Testis (tissue), 3 donors: Measurements from ENCODE around the gene SEC61B. TPM values are rescaled to one million over a fixed set of nuclear protein-coding genes. Genes with fewer than 3 reads are reported as not detected.

ENCODE experiments used
- DNase-seq: peaks from one replicate; pipeline ENCODE4 v3.0.0-alpha.2; 2019
- H3K27ac ChIP-seq, 2 donors: fragments of 200-600 bp; sonication (generic); one replicate each; pipeline ENCODE4 v1.5.1; 2019
- H3K27me3 ChIP-seq: fragments of 200-600 bp; sonication (generic); one replicate; pipeline ENCODE4 v1.5.1; 2019
- H3K36me3 ChIP-seq: fragments of 200-600 bp; sonication (generic); one replicate; pipeline ENCODE4 v1.5.1; 2017; ENCODE audit warnings: low read depth; ENCODE audit errors: missing control alignments
- H3K4me1 ChIP-seq: fragments of 200-600 bp; sonication (generic); one replicate; pipeline ENCODE4 v1.5.1; 2019
- H3K4me3 ChIP-seq, 2 donors: fragments of 200-600 bp; sonication (generic); one replicate each; pipeline ENCODE4 v1.5.1; 2017 to 2019
- H3K9me3 ChIP-seq: fragments of 200-600 bp; sonication (generic); one replicate; pipeline ENCODE4 v1.5.1; 2017
- POLR2A ChIP-seq: fragments of 450-650 bp; IDR thresholded peaks from one replicate; pipeline ENCODE4 v1.6.1; 2017; ENCODE audit warnings: antibody characterized with exemption, mild to moderate bottlenecking, moderate library complexity
- WGBS, 2 donors: methylation state at CpG; one replicate each; pipeline ENCODE4 v1.1.5; 2018; 5-methylcytosine and 5-hydroxymethylcytosine counted together
- intact Hi-C: fragments of 100-400 bp; cut with DNase I; formaldehyde crosslinking; loops from one replicate; pipeline ENCODE4 v1.15.1; 2023; ENCODE audit warnings: low total_unique reads
- polyA plus RNA-seq: library from polyadenylated mRNA; stranded (reverse); fragments of 350-450 nt; fragmentation: Illumina TruSeq; extraction: RNeasy Lipid Tissue Mini Kit (QIAGEN cat#74804); gene quantifications from one replicate; pipeline ENCODE4 v1.2.3, GENCODE V29; 2014; ENCODE audit warnings: low read depth, low replicate concordance; ENCODE audit not compliant: insufficient read depth
- total RNA-seq, 2 donors: library from RNA; depleted of rRNA; stranded (reverse); fragments of >200 nt; gene quantifications; one replicate each; pipeline ENCODE4 v1.2.3, GENCODE V29; 2016
- TF ChIP-seq, protein P1 (sequence below), 3 experiments: fragments of 450-650 bp in 2 of 3; fragments of 200-600 bp in 1 of 3; sonication (generic) in 1 of 3; IDR thresholded peaks; one replicate each; pipeline ENCODE4 v1.5.1; 2016 to 2019; ENCODE audit warnings: antibody characterized with exemption in 3 of 3, mild to moderate bottlenecking in 2 of 3, moderate library complexity in 1 of 3

The SEC61B gene
- total and polyA plus RNA-seq, 3 donors from 2014 or later = 78.3 to 145 (median 91.7) TPM

- no peak for TF ChIP-seq POLR2A
- TF ChIP-seq, protein P1, sequence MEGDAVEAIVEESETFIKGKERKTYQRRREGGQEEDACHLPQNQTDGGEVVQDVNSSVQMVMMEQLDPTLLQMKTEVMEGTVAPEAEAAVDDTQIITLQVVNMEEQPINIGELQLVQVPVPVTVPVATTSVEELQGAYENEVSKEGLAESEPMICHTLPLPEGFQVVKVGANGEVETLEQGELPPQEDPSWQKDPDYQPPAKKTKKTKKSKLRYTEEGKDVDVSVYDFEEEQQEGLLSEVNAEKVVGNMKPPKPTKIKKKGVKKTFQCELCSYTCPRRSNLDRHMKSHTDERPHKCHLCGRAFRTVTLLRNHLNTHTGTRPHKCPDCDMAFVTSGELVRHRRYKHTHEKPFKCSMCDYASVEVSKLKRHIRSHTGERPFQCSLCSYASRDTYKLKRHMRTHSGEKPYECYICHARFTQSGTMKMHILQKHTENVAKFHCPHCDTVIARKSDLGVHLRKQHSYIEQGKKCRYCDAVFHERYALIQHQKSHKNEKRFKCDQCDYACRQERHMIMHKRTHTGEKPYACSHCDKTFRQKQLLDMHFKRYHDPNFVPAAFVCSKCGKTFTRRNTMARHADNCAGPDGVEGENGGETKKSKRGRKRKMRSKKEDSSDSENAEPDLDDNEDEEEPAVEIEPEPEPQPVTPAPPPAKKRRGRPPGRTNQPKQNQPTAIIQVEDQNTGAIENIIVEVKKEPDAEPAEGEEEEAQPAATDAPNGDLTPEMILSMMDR (IDR thresholded peaks at IDR 0.05) = no peak
- Histone ChIP-seq H3K4me3 (no peak overlapping the region), H3K4me1 (no peaks in the 10 kb centered on the region), H3K27me3 (no peaks in the 10 kb centered on the region), H3K27ac (no peak overlapping the region), H3K9me3 (no peaks in the 10 kb centered on the region), H3K36me3 (no peaks in the 10 kb centered on the region)
- intact Hi-C loops = no loop called here
- 70 to 73% methylated on average over 6 of the region's 6 CpGs for whole genome bisulfite sequencing, 2 donors
- no peak for DNase-seq
Observed at GRCh38 chr9:99239341-99240060, 17.4 kb downstream of the SEC61B start.

DNA sequence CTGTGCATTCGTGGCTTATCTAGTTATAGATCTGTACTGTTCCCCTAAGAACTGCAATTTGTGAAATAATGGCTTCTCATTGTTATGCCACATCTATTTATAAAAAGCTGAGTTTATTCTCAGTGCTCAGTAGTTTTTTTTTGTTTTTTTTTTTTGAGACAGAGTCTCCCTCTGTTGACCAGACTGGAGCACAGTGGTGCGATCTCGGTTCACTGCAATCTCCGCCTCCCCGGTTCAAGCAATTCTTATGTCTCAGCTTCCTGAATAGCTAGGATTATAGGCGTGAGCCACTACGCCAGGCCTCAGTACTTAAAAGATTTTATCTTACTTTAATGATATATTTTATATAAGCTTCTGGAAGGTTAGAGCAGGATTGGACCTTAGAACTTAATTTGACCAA lies 19.0 kb downstream of the SEC61B start:
- Histone ChIP-seq H3K36me3 (no peaks in the 10 kb centered on the region), H3K4me3 (no peak overlapping the region), H3K27ac (no peak overlapping the region), H3K27me3 (no peaks in the 10 kb centered on the region), H3K4me1 (no peaks in the 10 kb centered on the region), H3K9me3 (no peaks in the 10 kb centered on the region)
- 82 to 91% methylated on average over 7 of the region's 7 CpGs for WGBS, 2 donors
- no peak for DNase-seq
- intact Hi-C loops = no loop called here
- TF ChIP-seq POLR2A = no peak
- TF ChIP-seq, protein P1 (IDR thresholded peaks at IDR 0.05) = no peak

DNA sequence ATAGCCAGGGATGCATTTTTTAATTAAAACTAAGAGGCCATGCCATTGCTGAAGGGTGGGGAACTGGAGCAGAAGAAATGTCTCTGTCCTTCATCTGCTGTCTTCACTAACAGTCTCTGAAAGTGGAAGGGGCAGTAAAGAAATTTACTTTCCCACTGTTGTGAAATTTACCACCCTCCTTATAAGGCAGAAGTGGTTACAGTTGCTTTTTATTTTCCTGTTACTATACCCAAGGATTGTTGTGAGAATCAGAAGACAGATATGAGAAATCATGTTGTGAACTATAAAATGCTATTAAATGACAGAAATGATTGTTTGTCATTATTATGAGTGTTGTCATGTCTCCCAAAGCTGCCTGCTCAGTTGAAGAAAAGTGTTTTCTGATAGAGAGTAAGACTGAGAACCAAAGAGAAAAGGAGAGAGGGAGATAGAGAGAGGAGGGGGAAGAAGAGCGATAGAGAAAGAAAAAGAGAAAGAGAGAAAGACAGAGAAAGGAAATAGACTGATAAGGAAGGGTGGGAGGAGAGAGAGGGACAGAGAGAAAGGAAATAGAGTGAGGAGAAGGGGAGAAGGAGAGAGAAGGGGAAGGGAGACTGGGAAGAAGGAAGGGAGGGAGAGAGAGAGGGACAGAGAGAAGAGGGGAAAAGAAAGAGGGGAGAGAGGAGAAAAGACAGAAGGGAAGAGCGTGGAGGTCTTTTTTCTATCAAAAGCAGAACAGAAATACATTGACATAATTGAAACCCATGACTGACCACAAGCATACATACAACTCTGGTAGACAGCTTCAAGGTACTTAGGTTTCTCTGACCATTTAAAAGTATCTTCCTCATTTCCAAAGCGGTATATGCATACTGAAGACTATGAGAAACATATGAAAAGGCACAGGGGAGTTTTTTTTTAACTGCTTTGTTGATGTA lies 22.5 kb downstream of the SEC61B start:
- Histone ChIP-seq H3K4me1 (no peaks in the 10 kb centered on the region), H3K27ac (no peak overlapping the region), H3K9me3 (no peaks in the 10 kb centered on the region), H3K36me3 (no peaks in the 10 kb centered on the region), H3K27me3 (no peaks in the 10 kb centered on the region), H3K4me3 (no peak overlapping the region)
- WGBS, 2 donors = 74 to 75% methylated on average over 3 of the region's 3 CpGs
- TF ChIP-seq, protein P1 (IDR thresholded peaks at IDR 0.05) = no peak
- no peak for TF ChIP-seq POLR2A
- intact Hi-C loops = no loop called here
- no peak for DNase-seq

DNA sequence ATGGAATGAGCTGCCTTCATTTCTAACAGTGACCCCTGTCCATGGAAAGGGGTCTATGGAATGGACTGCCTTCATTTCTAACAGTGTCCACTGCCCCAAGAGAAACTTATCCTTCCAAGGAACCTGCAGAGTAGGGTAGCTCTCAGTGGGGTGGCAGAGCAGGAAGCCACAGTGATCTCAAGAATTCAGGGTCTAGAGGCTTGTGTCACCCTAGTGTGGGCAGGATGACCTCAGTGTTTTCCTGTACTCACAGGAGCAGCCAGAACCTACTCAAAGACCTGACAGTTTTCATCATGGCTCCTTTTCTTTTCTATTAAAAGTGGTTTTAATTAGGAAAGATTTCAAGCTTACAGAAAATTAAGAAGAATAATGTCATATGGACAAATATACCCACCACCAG lies 27.5 kb downstream of the SEC61B start:
- Histone ChIP-seq H3K9me3 (no peaks in the 10 kb centered on the region), H3K36me3 (no peaks in the 10 kb centered on the region), H3K4me3 (no peak overlapping the region), H3K27ac (no peak overlapping the region), H3K4me1 (no peaks in the 10 kb centered on the region), H3K27me3 (no peaks in the 10 kb centered on the region)
- no peak for TF ChIP-seq POLR2A
- TF ChIP-seq, protein P1 (IDR thresholded peaks at IDR 0.05) = no peak
- intact Hi-C loops = no loop called here
- no peak for DNase-seq
